HG03558 (cell line): ENCODE results near the gene CDH4.
"Not testable (repeated sequence)": the region's sequence is repeated elsewhere in the genome, so short reads cannot be mapped to it uniquely, and the experiment has no call there.

ENCODE experiments used
- ATAC-seq: cut with Tn5 transposase; IDR thresholded peaks from one replicate; pipeline ENCODE4 v1.9.1; 2021; ENCODE audit warnings: moderate number of reproducible peaks; ENCODE audit not compliant: unreplicated experiment; ENCODE audit errors: extremely low read depth

The CDH4 gene

GRCh38 chr20:61477451-61477861 lies 225.4 kb downstream of the CDH4 start:
- ATAC-seq: no peak

- no peak for ATAC-seq
Measured at GRCh38 chr20:61478094-61478493, 226.0 kb downstream of the CDH4 start.

GRCh38 chr20:61478611-61479305 lies 226.7 kb downstream of the CDH4 start:
- no peak for ATAC-seq

GRCh38 chr20:61479433-61479832 lies 227.4 kb downstream of the CDH4 start:
- not testable (repeated sequence) for ATAC-seq

GRCh38 chr20:61480158-61480825 lies 228.2 kb downstream of the CDH4 start:
- ATAC-seq: no peak

- no peak for ATAC-seq
Measured at GRCh38 chr20:61482056-61482887, 230.2 kb downstream of the CDH4 start.

- ATAC-seq: no peak
Measured at GRCh38 chr20:61482901-61483300, 230.8 kb downstream of the CDH4 start.

GRCh38 chr20:61483336-61484067 lies 231.4 kb downstream of the CDH4 start:
- ATAC-seq: no peak

- ATAC-seq: no peak
Measured at GRCh38 chr20:61486198-61486597, 234.1 kb downstream of the CDH4 start.

- no peak for ATAC-seq
Measured at GRCh38 chr20:61487346-61487996, 235.4 kb downstream of the CDH4 start.

- ATAC-seq: no peak
Measured at GRCh38 chr20:61487997-61488371, 235.9 kb downstream of the CDH4 start.

- ATAC-seq: no peak
Measured at GRCh38 chr20:61490721-61491120, 238.7 kb downstream of the CDH4 start.

GRCh38 chr20:61492065-61492464 lies 240.0 kb downstream of the CDH4 start:
- no peak for ATAC-seq

- ATAC-seq: no peak
Measured at GRCh38 chr20:61493798-61494305, 241.8 kb downstream of the CDH4 start.

GRCh38 chr20:61494763-61495575 lies 242.9 kb downstream of the CDH4 start:
- no peak for ATAC-seq

- ATAC-seq: no peak
Measured at GRCh38 chr20:61497029-61497627, 245.1 kb downstream of the CDH4 start.

GRCh38 chr20:61499859-61500554 lies 247.9 kb downstream of the CDH4 start:
- ATAC-seq: no peak

- no peak for ATAC-seq
Measured at GRCh38 chr20:61500791-61501321, 248.8 kb downstream of the CDH4 start.
